HL-60 (cell line): ENCODE measurements around the gene SDK1.

Experiments used
- DNase-seq, 2 experiments: peaks; one replicate each; pipeline ENCODE4 v3.0.0-alpha.2; 2010 to 2020; ENCODE audit warnings: low read depth in 1 of 2, low spot score in 1 of 2
- H3K27ac ChIP-seq: fragments of 250-450 bp; sonication (Bioruptor Pico); replicated peaks from 2 replicates; pipeline ENCODE4 v1.5.1; 2020; ENCODE audit warnings: mild to moderate bottlenecking, moderate library complexity
- H3K27me3 ChIP-seq: fragments of 250-450 bp; sonication (Bioruptor Pico); 2 replicates; pipeline ENCODE4 v1.5.1; 2021; ENCODE audit warnings: mild to moderate bottlenecking, moderate library complexity; ENCODE audit not compliant: insufficient read depth, poor library complexity, severe bottlenecking
- H3K4me3 ChIP-seq: replicated peaks from 2 replicates; pipeline ENCODE4 v1.5.1; 2011; ENCODE audit warnings: mild to moderate bottlenecking, control low read depth, low read length; ENCODE audit not compliant: insufficient read depth
- GABPA ChIP-seq: IDR thresholded peaks from 2 replicates; pipeline ENCODE4 v1.6.1; 2012; ENCODE audit warnings: low read depth
- POLR2AphosphoS5 ChIP-seq: IDR thresholded peaks from 2 replicates; pipeline ENCODE4 v1.6.1; 2012; ENCODE audit warnings: low read depth
- SPI1 ChIP-seq: IDR thresholded peaks from 2 replicates; pipeline ENCODE4 v1.6.1; 2012; ENCODE audit warnings: low read depth, mild to moderate bottlenecking, borderline replicate concordance
- TF ChIP-seq, protein P1 (sequence below): IDR thresholded peaks from one replicate; pipeline ENCODE4 v1.5.1; 2011; ENCODE audit warnings: low read length, control low read depth, inconsistent platforms; ENCODE audit not compliant: insufficient read depth
- TF ChIP-seq, protein P2 (sequence below): IDR thresholded peaks from 2 replicates; pipeline ENCODE4 v1.6.1; 2012; ENCODE audit warnings: low read depth; ENCODE audit not compliant: insufficient replicate concordance

Gene SDK1

DNA sequence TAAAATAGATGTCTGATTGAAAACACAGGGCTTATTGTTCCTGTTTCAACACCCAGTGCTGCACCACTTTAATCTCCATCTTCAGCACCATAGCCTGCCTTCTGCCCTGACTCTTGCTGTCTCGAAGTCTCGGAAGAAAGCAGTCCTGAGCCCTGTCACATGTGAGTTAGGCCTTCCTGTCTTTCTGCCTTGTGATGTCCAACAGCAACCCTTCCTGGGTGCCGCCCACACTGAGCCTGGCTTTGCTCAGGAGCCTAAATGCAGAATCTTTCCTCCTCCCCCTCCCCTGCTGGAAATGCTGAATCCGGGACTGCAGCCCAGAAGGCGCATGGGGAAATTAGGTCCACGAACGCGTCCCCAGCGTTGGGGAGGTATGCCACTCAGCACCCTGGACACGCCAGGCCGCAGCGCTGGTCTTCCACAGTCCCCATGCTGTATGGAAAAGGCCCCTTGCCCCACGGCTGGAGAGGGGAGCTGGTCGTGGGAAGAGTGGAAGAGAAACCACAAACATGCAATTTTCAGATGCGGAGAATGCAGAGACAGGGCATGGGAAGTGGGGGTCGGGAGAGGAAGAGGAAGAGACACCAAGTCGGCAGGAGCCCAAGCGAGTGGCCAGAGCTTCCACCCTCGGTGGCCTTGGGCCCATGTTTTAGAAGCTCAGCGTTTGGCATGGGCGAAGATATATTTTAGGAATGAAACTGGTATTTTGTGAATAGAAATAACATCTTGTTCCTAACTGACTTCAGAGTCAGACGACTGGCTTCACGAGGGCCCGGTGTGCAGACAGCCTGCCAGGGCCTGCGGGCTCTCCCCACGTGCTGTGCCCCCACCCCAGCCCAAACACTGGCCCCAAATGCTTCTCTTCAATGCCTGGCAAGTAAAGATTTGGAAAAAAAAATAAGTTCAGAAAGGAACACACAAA, 724.9 kb downstream of the SDK1 start:
- TF ChIP-seq, protein P1, sequence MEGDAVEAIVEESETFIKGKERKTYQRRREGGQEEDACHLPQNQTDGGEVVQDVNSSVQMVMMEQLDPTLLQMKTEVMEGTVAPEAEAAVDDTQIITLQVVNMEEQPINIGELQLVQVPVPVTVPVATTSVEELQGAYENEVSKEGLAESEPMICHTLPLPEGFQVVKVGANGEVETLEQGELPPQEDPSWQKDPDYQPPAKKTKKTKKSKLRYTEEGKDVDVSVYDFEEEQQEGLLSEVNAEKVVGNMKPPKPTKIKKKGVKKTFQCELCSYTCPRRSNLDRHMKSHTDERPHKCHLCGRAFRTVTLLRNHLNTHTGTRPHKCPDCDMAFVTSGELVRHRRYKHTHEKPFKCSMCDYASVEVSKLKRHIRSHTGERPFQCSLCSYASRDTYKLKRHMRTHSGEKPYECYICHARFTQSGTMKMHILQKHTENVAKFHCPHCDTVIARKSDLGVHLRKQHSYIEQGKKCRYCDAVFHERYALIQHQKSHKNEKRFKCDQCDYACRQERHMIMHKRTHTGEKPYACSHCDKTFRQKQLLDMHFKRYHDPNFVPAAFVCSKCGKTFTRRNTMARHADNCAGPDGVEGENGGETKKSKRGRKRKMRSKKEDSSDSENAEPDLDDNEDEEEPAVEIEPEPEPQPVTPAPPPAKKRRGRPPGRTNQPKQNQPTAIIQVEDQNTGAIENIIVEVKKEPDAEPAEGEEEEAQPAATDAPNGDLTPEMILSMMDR: no peak
- no peak for TF ChIP-seq GABPA
- TF ChIP-seq, protein P2, sequence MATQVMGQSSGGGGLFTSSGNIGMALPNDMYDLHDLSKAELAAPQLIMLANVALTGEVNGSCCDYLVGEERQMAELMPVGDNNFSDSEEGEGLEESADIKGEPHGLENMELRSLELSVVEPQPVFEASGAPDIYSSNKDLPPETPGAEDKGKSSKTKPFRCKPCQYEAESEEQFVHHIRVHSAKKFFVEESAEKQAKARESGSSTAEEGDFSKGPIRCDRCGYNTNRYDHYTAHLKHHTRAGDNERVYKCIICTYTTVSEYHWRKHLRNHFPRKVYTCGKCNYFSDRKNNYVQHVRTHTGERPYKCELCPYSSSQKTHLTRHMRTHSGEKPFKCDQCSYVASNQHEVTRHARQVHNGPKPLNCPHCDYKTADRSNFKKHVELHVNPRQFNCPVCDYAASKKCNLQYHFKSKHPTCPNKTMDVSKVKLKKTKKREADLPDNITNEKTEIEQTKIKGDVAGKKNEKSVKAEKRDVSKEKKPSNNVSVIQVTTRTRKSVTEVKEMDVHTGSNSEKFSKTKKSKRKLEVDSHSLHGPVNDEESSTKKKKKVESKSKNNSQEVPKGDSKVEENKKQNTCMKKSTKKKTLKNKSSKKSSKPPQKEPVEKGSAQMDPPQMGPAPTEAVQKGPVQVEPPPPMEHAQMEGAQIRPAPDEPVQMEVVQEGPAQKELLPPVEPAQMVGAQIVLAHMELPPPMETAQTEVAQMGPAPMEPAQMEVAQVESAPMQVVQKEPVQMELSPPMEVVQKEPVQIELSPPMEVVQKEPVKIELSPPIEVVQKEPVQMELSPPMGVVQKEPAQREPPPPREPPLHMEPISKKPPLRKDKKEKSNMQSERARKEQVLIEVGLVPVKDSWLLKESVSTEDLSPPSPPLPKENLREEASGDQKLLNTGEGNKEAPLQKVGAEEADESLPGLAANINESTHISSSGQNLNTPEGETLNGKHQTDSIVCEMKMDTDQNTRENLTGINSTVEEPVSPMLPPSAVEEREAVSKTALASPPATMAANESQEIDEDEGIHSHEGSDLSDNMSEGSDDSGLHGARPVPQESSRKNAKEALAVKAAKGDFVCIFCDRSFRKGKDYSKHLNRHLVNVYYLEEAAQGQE: no peak
- no peak for TF ChIP-seq POLR2AphosphoS5
- no peak for TF ChIP-seq SPI1
- DNase-seq: no peak
- Histone ChIP-seq H3K4me3 (no peak overlapping the region), H3K27me3 (no peaks in the 10 kb centered on the region), H3K27ac (no peak overlapping the region)

DNA sequence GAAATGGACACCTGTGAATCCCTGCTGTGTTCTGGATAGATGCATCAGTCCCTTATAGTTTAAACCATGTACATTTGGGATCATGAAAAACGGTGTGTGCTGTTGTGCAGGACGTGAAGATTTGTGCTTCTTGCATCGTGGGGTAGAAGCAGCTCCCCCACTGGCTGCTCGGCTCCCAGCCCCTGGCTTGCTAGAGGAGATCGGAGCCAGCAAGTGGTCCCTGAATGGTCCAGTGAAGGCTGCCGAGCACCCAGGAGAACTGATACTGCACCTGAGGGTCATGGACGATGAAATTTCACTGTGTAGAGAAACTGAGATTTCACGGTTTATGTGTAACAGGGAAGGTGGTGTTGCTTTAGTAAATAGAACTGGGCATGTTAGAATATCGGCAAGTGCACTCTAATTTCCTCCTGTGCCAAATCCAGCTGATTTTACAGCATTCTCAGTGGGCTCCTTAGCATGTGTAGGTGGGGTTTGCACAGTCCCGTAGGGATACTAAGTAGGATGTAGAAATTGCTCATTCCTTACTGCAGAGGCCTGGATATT, 726.0 kb downstream of the SDK1 start:
- H3K27me3 ChIP-seq: no peaks in the 10 kb centered on the region
- H3K4me3 ChIP-seq: no peak overlapping the region
- H3K27ac ChIP-seq: no peak overlapping the region
- DNase-seq: no peak
- TF ChIP-seq POLR2AphosphoS5: no peak
- TF ChIP-seq, protein P1: no peak
- no peak for TF ChIP-seq SPI1

DNA sequence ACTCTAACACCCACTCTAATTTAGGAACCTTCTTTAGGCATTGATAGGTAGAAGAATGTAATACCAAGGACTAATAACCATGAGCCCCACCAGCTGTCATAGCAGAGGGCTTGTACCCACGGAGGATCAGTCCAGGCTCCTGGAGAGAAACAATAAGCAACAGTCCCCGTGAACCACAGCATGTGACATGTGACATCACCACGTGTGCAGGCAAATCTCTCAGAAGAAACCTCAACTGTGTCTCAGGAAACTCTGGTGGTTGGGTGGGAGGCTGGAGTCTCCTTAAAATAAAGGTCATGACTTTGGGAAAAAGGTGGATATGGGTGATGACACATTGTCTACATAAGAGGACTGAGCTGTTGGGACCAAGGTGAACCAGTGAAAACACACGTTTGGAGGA, 727.2 kb downstream of the SDK1 start:
- no peak for DNase-seq
- TF ChIP-seq SPI1 (no peak), POLR2AphosphoS5 (no peak), GABPA (no peak)
- TF ChIP-seq, protein P2: no peak
- Histone ChIP-seq H3K27me3 (no peaks in the 10 kb centered on the region), H3K27ac (no peak overlapping the region), H3K4me3 (no peak overlapping the region)

DNA sequence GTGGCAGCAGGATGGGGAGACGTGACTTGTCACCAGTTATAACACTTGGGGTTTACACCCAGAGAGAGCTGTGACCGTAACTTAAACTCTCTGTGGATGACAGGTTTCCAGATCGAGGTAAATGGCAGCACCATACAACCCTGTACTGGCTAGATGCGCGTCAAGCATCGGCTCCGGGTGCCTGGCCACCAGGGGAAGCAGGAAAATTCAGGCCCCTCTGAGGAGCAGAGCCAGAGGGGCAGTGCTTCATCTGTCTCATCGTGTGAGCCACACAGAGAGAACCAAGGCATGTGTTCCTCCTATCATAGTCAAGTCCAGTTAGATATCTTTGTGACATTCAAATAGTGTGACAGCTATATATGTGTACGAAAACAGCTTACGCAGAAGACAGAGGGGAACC, 728.9 kb downstream of the SDK1 start:
- no peak overlapping the region for H3K27ac ChIP-seq
- TF ChIP-seq, protein P2: no peak
- TF ChIP-seq SPI1 (no peak), POLR2AphosphoS5 (no peak), GABPA (no peak)
- TF ChIP-seq, protein P1: no peak
- no peak for DNase-seq
- no peaks in the 10 kb centered on the region for H3K27me3 ChIP-seq
- no peak overlapping the region for H3K4me3 ChIP-seq
